HG03520 (cell line): ENCODE data around the gene PACC1.

Experiments used
- ATAC-seq: cut with Tn5 transposase; IDR thresholded peaks from one replicate; pipeline ENCODE4 v1.9.1; 2021; ENCODE audit warnings: mild to moderate bottlenecking, moderate library complexity; ENCODE audit not compliant: unreplicated experiment

PACC1 gene

GRCh38 chr1:212438831-212439237 lies 24.1 kb upstream of the PACC1 start:
- ATAC-seq, result no peak

- ATAC-seq, result no peak
These were observed 22.6 kb upstream of the PACC1 start for GRCh38 chr1:212437179-212437798.

GRCh38 chr1:212434992-212435391 lies 20.3 kb upstream of the PACC1 start:
- ATAC-seq, result no peak

DNA sequence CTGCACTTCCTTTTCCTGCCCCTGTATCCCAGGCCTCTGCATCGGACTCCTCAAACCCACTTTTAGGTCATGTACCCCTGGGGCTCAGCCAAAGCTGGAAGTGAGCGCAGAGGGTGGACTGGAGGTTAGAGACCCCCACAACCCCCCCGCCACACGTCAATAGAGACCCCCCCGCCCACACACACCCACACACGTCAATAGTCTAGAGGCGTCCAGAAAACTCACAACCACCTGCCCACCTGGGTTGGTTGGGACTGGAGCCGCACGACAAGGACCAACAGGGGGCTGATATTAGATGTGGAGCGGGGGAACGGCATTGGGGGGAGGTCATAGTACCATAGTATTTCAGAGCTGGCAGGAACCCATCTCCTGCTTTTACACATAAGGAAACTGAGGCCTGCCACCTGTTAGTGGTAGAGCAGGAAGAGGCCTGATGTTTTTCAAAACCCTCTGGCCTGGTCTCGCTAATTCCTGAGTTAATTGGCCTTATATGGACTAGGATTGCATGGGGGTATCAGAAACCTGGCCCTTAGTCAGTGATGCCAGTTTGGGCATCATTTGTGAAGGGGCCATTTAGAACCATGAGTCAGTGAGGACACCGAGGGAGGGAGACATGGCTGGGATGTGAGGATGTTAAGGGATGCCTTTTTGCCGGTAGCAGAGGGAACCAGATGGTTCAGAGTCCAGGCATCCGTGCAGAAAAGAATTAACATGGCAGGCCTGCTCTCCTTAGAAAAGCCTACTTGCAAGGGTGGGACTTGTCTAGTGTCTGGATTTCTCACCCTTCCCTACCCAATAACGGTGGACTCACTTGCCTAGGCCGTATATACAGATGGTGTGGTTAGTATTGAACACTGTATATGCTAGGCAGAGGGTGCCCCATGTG lies 19.1 kb upstream of the PACC1 start:
- ATAC-seq, result no peak

DNA sequence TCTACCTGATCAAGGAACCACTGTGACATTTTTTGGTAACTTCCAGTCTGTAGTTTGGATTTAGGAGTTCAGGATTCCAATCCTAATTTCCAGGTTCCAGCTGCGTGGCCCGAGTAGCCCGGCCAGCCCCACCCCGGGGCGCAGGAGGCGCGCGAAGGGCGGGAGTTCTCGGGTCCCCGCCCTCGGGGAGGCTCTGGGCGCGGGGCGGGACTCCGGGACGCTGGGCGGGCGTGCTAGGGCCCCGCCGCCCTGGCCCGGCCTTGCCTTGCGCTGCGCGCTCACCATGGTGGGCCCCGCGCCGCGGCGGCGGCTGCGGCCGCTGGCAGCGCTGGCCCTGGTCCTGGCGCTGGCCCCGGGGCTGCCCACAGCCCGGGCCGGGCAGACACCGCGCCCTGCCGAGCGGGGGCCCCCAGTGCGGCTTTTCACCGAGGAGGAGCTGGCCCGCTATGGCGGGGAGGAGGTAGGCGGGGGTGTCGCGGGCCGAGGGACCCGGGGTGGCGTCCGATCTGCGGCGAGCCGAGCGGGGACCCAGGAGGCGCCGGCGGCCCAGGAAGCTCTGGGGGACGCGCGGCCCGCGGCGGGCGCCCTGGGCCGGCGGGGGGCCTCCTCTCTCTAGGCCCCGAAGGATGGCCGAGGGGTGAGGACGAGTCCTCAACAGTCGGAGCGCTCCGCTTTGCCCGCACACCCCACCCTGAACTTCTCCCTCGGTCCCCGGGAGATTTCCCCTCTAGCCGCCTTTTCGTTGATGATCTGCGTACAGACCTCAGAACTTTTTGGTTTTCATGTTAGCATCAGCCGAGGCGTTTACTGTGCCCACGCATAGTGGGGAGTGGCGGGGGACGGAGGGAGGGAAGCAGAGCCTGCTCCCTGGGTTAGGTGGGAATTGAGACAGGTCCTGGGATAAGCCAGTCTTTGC lies 18.2 kb upstream of the PACC1 start, which contains the start of gene NENF:
NENF (plus strand) TSS at position 260 of the 916 bp plus-strand sequence; CDS start at position 284, 24 bp downstream.
- ATAC-seq, result peak; percentile 97

DNA sequence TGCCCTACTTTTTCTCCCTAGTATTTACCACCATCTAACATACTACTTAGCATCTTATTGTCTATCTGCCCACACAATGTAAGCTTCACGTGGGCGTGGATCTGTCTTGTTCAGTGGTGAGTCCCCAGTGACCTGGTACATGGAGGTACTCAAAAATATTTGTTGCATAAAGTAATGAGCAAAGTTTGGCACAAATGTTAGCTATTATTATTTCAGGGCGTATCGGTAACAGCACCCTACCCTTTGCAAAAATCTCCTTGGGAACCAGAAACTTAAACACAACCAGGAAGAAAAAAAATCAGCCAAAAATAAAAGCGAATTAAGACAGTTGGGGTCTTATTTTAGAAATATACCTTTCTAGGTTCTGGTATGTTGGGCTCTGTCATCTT lies 17.6 kb upstream of the PACC1 start:
- no peak for ATAC-seq

GRCh38 chr1:212431644-212432043 lies 17.0 kb upstream of the PACC1 start:
- ATAC-seq, result no peak

- ATAC-seq, result no peak
These were observed 16.3 kb upstream of the PACC1 start for GRCh38 chr1:212430955-212431394.

GRCh38 chr1:212430416-212430815 lies 15.7 kb upstream of the PACC1 start:
- ATAC-seq, result no peak

DNA sequence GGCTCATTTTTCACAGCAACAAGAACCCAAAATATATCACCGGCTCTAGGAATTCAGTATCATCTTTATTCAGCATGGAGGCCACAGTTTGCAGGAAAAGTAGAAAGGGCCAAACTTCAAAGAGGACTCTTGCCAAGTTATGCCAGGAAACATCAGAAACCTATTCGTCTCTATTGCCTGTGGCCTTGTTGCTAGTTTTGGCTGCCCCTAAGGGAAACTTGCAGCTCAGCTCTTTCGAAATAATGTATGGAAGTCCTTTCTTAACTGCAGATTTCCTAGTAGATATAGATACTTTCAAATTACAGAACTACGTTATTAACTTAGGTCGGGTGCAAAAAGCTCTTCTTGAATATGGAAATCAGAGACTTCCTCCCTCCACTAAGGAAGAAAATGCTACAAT lies 13.8 kb upstream of the PACC1 start:
- no peak for ATAC-seq

DNA sequence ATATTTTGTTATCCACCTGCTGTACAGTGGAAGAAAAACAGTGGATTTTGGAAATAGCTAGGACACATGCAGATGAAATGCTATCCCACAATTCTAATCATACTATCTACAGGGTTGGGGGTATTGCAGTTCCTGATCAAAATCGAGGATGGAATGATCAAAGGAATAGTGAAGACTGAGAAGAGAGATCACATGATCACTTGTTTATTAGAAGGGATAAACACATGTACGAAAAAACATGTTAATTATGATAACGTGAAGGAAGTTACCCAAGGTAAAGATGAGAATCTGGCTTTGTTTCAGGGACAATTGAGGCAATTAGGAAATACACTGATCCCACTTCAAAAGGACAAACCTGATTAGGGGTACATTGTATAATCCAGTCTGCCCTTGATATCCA lies 9.2 kb upstream of the PACC1 start:
- ATAC-seq, result no peak

- ATAC-seq, result no peak
These were observed 6.5 kb upstream of the PACC1 start for GRCh38 chr1:212421165-212421564.

- ATAC-seq, result no peak
These were observed 588 bp upstream of the PACC1 start for GRCh38 chr1:212415107-212415841.

DNA sequence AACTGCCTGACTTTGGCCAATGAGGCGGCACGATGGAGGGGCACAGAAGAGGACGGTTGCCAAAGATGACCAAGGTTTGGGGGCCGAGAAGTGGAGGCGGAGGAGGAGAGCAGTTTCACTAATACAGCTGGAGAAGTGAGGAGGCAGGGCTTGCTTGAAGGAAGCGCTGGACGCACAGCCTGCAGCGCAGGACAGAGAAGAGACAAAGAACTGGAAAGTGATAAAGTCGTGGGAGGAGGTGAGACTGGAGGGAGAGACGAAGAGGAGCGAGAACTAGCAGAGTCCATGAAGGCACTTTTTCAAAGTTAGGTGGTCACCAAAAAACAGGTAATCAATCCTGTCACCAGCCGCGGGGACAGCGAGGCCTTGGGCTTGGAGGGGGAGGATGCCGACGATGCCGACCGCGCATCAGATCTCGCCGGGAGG lies 771 bp downstream of the PACC1 start:
- no peak for ATAC-seq

DNA sequence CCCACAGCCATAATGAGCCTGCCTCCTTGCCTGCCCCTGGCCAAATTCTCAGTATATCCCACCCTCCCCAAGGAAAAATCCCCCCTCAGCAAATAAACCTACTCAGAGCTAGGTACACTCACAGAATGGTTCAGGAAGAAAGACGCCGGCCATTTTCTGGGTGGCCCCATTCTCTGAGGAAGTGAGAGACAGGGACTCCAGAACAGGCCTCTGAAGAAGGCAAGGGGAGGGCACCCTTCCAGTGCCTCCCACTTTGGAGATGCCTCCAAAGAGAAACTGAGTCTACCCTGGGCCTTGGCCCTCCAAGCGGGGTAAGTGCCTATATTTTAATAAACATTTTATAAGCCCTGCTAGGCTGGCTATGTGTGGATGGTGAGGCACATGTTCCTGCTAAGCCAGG lies 2.3 kb downstream of the PACC1 start:
- no peak for ATAC-seq

DNA sequence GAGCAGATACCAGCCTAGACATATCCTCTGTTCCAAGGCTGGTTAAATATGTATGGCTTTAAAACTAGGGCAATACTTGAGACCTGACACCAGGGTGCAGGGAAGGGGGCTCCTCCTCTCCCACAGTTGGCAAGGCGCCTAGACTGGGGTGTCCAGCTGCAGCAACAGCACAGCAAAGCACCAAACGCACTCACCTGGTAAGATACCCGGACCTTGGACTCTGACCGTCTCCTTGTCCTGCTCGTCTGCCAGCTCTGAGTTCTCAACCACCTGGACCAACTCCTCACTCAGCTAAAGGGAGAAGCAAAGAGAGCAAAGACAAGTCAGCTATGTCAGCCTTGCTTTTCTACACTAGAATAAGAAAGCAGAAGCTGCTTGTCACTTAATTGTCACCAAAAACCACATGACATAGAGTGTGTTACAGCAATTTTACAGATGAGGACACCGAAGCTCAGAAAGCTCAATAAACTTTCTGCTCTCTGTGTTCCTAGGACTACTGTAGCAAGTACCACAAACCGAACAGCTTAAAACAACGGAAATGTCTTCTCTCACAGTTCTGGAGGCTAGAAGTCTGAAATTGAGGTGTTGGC lies 4.4 kb downstream of the PACC1 start:
- no peak for ATAC-seq

DNA sequence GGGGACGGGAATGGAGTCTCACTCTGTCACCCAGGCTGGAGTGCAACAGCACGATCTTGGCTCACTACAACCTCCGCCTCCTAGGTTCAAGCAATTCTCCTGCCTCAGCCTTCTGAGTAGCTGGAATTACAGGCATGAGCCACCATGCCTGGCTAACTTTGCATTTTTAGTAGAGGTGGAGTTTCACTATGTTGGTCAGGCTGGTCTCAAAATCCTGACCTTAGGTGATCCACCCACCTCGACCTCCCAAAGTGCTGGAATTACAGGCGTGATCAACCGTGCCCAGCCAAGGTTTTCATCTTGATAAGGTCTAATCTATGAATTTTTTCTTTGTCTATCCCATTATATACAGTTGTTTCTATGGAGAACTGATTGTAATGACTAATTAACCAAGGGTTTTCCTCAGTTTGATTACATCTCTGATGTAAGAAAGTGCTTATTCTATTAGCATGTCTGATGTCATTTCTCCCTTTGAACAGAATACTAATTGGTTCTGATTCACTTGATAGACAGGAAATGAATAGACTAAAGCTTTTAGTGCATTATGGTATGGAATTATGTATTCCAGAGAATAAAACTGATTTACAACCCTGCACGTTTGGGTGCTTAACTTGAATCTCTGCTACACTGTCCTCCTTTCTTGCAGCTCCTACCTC lies 11.9 kb downstream of the PACC1 start:
- no peak for ATAC-seq

GRCh38 chr1:212401838-212402582 lies 12.7 kb downstream of the PACC1 start:
- no peak for ATAC-seq

DNA sequence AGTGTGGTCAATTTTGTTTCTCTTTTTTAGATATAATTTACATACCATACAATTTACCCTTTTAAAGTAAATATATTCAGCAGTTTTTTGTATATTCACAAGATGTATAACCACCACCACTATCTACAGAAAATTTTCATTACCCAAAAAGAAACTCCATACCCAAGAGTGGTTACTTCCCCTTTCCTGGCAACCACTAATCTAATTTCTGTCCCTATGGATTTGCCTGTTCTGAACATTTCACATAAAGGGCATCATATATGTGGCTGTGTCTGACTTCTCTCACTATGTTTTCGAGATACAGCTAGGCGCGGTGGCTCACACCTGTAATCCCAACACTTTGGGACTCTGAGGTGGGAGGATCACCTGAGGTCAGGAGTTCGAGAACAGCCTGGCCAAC lies 13.6 kb downstream of the PACC1 start:
- no peak for ATAC-seq
